IPS DF 6.9 (cell line): Measurements from ENCODE around the gene RPAP3.

Experiments used
- DNase-seq: peaks from one replicate; pipeline ENCODE4 v3.0.0-alpha.2; 2013; ENCODE audit warnings: low read depth, low spot score
- H3K27ac ChIP-seq: one replicate; pipeline ENCODE4 v1.5.1; 2013; ENCODE audit warnings: low read length, control low read depth
- H3K27me3 ChIP-seq: 2 replicates; pipeline ENCODE4 v1.6.1; 2013; ENCODE audit warnings: mild to moderate bottlenecking, low read length; ENCODE audit not compliant: control insufficient read depth, insufficient read depth
- H3K36me3 ChIP-seq: 2 replicates; pipeline ENCODE4 v1.6.1; 2013; ENCODE audit warnings: low read length; ENCODE audit not compliant: control insufficient read depth, insufficient read depth
- H3K4me1 ChIP-seq: 2 replicates; pipeline ENCODE4 v1.6.1; 2013; ENCODE audit warnings: low read length; ENCODE audit not compliant: control insufficient read depth, insufficient read depth
- H3K4me3 ChIP-seq: 2 replicates; pipeline ENCODE4 v1.5.1; 2013; ENCODE audit warnings: mild to moderate bottlenecking, low read length
- H3K9me3 ChIP-seq: 2 replicates; pipeline ENCODE4 v1.6.1; 2013; ENCODE audit warnings: low read length, inconsistent platforms; ENCODE audit not compliant: control insufficient read depth, insufficient read depth
- WGBS: extraction: QIAGEN DNeasy Blood & Tissue Kit; methylation state at CpG from one replicate; pipeline ENCODE4 v1.1.7; 2013; ENCODE audit warnings: mixed read lengths, missing lambda C conversion rate; ENCODE audit not compliant: insufficient read length, insufficient coverage; 5-methylcytosine and 5-hydroxymethylcytosine counted together

RPAP3 gene

DNA sequence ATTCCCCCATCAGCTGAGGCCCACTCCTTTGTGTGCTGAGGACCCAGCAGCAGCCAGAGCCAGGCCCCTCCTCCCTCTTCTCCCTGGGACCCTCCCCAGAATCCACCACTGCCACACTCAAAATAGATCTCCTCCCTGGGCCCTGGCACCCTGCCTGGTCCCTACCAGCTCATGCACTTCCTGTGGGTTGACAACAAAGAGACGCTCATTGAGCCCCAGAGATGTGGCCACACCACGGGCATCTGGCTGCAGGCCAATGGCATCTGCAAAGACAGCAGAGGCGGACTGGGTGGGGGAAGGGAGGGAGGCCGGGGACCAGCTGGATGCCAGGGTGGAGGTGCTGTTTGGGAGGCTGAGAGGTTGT is 35.5 kb upstream of the RPAP3 start:
- DNase-seq, result no peak
- Histone ChIP-seq H3K4me3 (no peak overlapping the region), H3K9me3 (no peaks in the 10 kb centered on the region), H3K36me3 (no peaks in the 10 kb centered on the region), H3K27ac (no peak overlapping the region), H3K27me3 (no peaks in the 10 kb centered on the region), H3K4me1 (no peaks in the 10 kb centered on the region)
- no CpG with 5 or more reads among the region's 4 CpGs for WGBS

DNA sequence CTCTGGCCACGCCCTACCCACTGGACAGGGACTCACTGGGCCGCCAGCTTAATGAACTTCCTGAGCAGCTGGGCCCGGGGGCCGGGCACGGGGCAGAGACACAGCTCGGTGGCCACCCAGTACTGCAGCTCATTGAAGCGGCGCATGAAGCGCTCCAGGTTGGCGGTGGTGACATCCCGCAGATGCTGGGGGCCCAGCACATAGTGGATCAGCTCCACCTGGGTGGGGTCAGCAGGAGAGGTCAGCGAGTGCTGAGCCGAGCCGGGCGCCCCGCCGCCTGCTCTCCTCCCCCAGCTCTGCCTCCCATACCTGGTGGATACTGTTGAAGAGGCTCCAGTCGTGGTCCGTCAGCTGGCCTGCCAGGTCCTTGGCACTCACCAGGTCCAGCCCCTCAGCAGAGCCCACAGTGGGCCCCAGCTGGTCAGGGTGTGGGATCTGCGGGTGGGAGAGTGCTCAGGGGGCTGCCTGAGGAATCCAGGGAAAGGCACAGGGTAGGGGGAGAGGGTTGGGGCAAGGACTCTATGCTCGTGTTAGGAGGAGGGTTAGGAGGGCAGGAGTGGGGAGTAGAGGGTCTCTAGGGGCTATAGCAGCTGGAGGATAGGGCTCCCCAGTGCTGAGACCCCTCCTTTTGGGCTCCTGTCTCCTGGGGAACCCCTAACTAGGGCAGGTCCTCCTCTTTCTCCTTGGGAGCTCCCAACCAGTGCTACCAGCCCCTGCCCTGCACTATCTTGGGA is 34.9 kb upstream of the RPAP3 start:
- H3K27ac ChIP-seq, result no peak overlapping the region
- no peak overlapping the region for H3K4me3 ChIP-seq
- no CpG with 5 or more reads among the region's 21 CpGs for WGBS
- H3K4me1 ChIP-seq, result no peaks in the 10 kb centered on the region
- DNase-seq, result no peak
- H3K9me3 ChIP-seq, result no peaks in the 10 kb centered on the region
- H3K27me3 ChIP-seq, result no peaks in the 10 kb centered on the region
- no peaks in the 10 kb centered on the region for H3K36me3 ChIP-seq

DNA sequence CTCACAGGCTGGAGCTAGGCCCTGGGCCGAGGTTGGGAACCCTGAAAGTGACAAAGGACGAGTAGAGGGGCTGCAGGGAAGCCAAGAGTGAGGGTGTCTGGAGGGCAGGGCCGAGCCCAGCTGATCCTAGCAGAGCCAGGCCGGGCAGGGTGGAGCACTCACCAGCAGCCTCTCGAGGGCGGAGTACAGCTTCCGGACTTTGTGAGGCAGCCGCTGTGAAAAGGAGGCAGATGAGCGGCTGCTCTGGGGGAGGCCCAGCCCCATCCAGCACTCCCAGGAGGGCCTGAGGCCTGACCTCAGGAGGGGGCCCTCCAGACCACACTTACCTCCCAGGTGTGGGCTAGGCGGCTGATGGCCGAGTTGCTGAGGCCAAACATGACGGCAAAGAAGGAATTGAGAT is 34.1 kb upstream of the RPAP3 start:
- Histone ChIP-seq H3K4me3 (no peak overlapping the region), H3K9me3 (no peaks in the 10 kb centered on the region), H3K27me3 (no peaks in the 10 kb centered on the region), H3K36me3 (no peaks in the 10 kb centered on the region), H3K27ac (no peak overlapping the region), H3K4me1 (peaks cover 2% of the 10 kb centered on the region; the same call in 1 of the 2 replicates)
- DNase-seq, result no peak
- no CpG with 5 or more reads among the region's 12 CpGs for WGBS

DNA sequence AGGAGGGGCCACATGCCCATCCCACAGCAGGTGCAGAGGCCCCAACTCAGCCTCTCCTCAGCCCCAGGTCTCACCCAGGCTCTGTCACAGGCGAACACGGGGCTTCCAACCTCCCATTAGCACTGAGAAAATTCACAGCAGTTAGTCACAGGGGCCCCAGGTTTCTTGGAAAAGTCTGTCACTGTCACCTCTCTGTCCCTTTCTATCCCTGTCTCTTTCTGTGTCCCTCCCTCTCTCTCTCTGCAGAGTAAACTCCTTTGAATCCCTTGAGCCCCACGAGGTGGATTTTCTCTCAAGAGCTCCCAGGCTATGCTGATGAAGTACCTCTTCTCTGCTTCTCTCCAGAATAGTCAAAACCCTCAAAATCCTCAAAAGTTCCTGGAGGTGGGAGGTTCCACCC is 33.5 kb upstream of the RPAP3 start:
- no peak for DNase-seq
- Histone ChIP-seq H3K4me3 (no peak overlapping the region), H3K4me1 (peaks cover 5% of the 10 kb centered on the region), H3K27ac (no peak overlapping the region), H3K36me3 (no peaks in the 10 kb centered on the region), H3K27me3 (no peaks in the 10 kb centered on the region), H3K9me3 (no peaks in the 10 kb centered on the region)
- WGBS, result no CpG with 5 or more reads among the region's 3 CpGs

DNA sequence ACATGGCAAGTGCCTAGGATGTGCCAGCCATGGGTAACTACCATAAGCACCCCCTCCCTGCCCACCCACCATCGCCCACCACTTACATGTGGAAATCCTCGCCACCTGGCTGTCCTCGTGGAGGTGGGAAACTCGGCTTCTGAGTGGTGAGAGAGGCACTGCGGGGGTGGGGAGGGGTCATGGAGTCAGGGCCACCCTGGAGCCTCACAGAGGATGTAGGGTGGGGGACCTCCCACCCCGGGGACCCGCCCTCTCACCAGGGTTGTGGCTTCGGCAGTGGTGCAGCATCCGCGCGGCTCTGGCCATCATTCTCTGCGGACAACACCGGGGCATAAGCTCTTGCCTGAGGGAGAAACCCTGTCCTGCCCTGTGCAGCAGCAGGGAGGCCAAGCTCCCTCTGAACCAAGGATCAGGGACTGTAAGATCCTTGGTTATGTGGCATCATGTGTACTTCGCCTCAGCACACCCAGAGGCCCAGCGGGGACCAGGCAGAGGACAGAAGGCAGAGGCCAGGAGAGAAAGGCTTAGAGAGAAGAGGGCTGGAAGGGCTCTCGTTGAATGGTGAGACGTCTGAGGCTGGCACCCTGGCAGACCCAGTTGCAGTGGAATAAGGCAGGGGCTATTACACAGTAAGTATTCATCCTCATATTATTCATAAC is 32.2 kb upstream of the RPAP3 start:
- no peak for DNase-seq
- no peaks in the 10 kb centered on the region for H3K9me3 ChIP-seq
- no peaks in the 10 kb centered on the region for H3K27me3 ChIP-seq
- no peaks in the 10 kb centered on the region for H3K36me3 ChIP-seq
- no CpG with 5 or more reads among the region's 17 CpGs for WGBS
- H3K4me3 ChIP-seq, result no peak overlapping the region
- H3K4me1 ChIP-seq, result peaks cover 5% of the 10 kb centered on the region
- no peak overlapping the region for H3K27ac ChIP-seq

DNA sequence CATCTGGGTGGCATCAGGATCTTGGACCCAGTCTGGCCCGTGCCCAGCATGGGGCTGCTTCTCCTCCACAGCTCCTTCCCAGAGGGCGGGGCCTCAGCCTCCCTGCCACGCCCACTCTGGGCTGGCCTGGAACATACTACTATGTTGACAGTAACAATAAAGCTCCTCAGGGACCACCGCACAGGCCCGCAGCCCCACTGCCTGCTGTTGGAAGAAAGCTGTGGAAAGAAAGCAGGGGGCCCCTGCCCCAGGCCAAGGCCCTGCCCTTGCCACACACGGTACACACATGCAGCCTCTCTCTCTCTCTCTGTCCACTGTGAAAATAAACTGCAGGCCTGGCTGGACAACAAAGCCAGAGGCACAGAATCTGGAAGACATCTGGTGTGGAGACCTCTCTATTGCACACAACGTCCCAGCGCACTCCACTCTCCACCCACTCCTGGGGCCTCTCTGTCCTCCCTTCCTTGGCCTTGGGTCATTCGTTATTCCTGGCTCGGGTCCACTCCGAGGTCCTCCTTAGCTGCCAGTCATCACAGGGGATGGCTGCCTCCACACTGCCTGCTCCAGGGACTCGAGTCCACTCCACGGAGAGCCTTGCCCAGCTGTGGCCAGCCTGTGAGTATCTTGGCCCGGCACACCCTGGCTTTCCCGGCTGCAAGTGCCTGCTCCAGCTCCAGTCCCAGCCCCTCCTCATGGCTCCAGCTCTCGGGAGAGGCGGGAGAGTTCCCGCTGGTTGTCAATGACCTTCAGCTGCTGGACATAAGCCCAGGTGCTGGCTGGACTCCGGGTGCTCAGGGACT is 31.2 kb upstream of the RPAP3 start:
- Histone ChIP-seq H3K4me3 (no peak overlapping the region), H3K27ac (no peak overlapping the region), H3K4me1 (peaks cover 5% of the 10 kb centered on the region), H3K27me3 (no peaks in the 10 kb centered on the region), H3K9me3 (no peaks in the 10 kb centered on the region), H3K36me3 (no peaks in the 10 kb centered on the region)
- no CpG with 5 or more reads among the region's 19 CpGs for WGBS
- DNase-seq, result no peak

DNA sequence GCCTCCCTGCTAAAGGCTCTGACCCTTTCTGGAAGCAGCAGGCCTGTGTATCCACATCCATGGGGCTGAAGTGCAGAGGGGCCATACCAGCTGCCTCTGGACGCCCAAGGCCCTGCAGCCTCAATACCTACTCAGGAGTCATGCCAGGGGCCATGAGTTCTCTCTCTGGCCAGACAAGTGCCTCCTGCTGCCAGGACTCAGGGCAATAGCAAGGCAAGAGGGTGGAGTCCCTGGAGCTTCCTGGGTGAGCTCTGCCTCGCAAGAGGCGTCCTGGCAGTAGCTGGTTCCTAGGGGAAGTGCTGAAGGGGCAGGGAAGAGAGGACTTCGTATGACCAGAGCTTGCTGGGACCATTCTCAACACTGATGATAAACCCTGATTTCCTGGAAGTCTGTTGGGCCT is 30.4 kb upstream of the RPAP3 start:
- WGBS, result no CpG with 5 or more reads among the region's 4 CpGs
- H3K27me3 ChIP-seq, result no peaks in the 10 kb centered on the region
- H3K4me3 ChIP-seq, result no peak overlapping the region
- H3K27ac ChIP-seq, result no peak overlapping the region
- H3K4me1 ChIP-seq, result peaks cover 5% of the 10 kb centered on the region
- no peaks in the 10 kb centered on the region for H3K9me3 ChIP-seq
- H3K36me3 ChIP-seq, result no peaks in the 10 kb centered on the region
- no peak for DNase-seq

DNA sequence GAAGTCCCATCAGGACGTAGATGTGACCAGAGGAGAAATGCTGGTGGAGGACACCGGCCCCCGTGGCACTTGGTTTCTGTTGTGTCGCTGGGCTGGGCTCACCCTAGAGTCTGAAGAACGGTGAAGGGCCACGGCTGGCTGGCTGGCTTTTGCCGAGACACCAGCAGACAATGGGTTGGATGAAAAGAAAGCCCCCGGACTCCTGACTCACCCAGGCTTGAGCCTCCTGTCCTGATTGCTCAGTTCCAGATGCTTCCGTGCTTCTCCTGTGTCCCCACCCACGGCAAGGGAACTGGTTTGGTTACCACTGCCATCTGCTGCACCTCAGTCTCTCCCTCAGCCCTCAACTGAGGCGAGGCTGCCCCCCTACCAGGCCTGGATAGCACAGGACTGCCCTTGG is 29.8 kb upstream of the RPAP3 start:
- no peaks in the 10 kb centered on the region for H3K9me3 ChIP-seq
- no peaks in the 10 kb centered on the region for H3K36me3 ChIP-seq
- DNase-seq, result no peak
- WGBS, result no CpG with 5 or more reads among the region's 11 CpGs
- H3K27me3 ChIP-seq, result no peaks in the 10 kb centered on the region
- H3K27ac ChIP-seq, result no peak overlapping the region
- no peak overlapping the region for H3K4me3 ChIP-seq
- peaks cover 5% of the 10 kb centered on the region for H3K4me1 ChIP-seq

DNA sequence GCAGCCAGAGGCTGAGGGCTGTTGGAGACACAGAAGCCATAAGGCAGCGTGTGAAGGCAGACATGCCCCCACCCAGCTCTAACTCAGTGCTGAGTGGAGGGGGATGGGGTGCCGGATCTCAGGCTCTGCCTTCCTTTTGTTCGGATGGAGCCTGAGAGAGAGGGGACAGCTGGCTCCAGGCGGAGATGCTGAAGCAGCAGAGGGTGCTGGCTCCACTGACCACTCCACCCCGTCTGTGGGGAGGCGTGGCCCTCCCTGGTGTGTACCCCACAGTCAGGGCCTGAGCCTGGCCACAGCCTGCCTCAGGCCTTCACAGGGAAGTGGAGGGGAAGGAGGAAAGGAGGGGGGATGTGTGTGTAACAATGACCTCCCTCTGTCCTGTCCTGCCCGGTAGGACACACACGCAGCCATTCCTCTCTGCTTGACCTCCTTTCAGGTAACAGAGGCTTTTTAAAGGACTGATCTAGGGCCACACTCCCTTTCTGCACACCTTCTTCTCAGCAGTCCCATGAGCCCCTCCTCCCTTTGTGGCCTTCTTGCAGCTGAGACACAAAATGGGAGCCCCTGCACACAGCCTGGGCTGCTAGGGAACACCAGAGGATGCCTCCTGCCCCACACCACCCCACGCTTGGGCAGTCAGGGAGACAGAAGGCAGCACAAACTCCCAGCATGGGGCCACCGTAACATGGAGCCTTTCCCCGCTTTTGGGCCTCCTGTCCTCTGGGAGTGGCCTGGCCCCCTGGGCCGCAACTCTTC is 29.1 kb upstream of the RPAP3 start:
- whole genome bisulfite sequencing, result no CpG with 5 or more reads among the region's 12 CpGs
- no peak for DNase-seq
- no peak overlapping the region for H3K27ac ChIP-seq
- H3K4me1 ChIP-seq, result peaks cover 5% of the 10 kb centered on the region
- H3K36me3 ChIP-seq, result no peaks in the 10 kb centered on the region
- no peaks in the 10 kb centered on the region for H3K27me3 ChIP-seq
- H3K9me3 ChIP-seq, result no peaks in the 10 kb centered on the region
- no peak overlapping the region for H3K4me3 ChIP-seq

DNA sequence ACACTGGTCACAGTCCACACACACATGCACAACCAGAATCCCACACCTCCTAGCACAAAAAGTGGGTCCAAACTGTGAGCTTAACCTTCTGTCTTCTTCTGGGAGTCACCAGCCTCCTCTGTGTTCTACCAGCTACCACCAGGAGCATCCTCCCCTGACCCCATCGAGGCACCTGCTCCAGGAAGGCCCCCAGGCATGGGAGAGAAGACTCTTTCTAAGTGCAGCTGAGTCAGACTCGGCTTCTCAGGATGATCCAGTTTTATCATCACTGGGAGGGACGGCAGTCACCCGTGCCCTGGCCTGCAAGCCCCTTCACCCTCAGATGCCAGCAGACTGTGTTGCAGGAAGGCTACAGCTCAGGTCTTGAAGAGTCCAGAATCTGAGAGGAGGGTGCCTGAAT is 27.3 kb upstream of the RPAP3 start:
- no peaks in the 10 kb centered on the region for H3K9me3 ChIP-seq
- H3K27ac ChIP-seq, result no peak overlapping the region
- H3K36me3 ChIP-seq, result no peaks in the 10 kb centered on the region
- H3K4me1 ChIP-seq, result peaks cover 5% of the 10 kb centered on the region
- no peak overlapping the region for H3K4me3 ChIP-seq
- WGBS, result no CpG with 5 or more reads among the region's 4 CpGs
- DNase-seq, result no peak
- H3K27me3 ChIP-seq, result no peaks in the 10 kb centered on the region
